Astrocyte (in vitro differentiated cells and primary cell): ENCODE results near the gene PITPNM3. TPM values are rescaled to one million over a fixed set of nuclear protein-coding genes. Genes with fewer than 3 reads are reported as not detected.

Experiments used
- DNase-seq: peaks from one replicate; pipeline ENCODE4 v3.0.0-alpha.2; 2010; ENCODE audit warnings: low read depth
- FAIRE-seq: peaks from 2 replicates; lab custom pipeline; 2011; peaks lifted over from hg19 to GRCh38; lab: Jason Lieb, UNC
- H2AFZ ChIP-seq: 2 replicates; pipeline ENCODE4 v1.6.0; 2012; ENCODE audit warnings: low read depth, low read length, inconsistent platforms
- H3K27ac ChIP-seq: 2 replicates; pipeline ENCODE4 v1.5.1; 2011; ENCODE audit warnings: low read depth, low read length, inconsistent platforms
- H3K27me3 ChIP-seq: 2 replicates; pipeline ENCODE4 v1.6.0; 2011; ENCODE audit warnings: low read length, inconsistent platforms; ENCODE audit not compliant: insufficient read depth
- H3K36me3 ChIP-seq: 2 replicates; pipeline ENCODE4 v1.5.1; 2011; ENCODE audit warnings: low read length, inconsistent platforms; ENCODE audit not compliant: insufficient read depth
- H3K4me1 ChIP-seq: 2 replicates; pipeline ENCODE4 v1.5.1; 2011; ENCODE audit warnings: low read length, inconsistent platforms; ENCODE audit not compliant: insufficient read depth
- H3K4me2 ChIP-seq: 2 replicates; pipeline ENCODE4 v1.6.0; 2012; ENCODE audit warnings: low read length, inconsistent platforms
- H3K4me3 ChIP-seq: 2 replicates; pipeline ENCODE4 v1.5.1; 2011; ENCODE audit warnings: low read depth, mild to moderate bottlenecking, low read length, inconsistent platforms; ENCODE audit not compliant: insufficient read depth
- H3K79me2 ChIP-seq: 2 replicates; pipeline ENCODE4 v1.6.0; 2012; ENCODE audit warnings: mild to moderate bottlenecking, low read length, inconsistent platforms; ENCODE audit not compliant: insufficient read depth
- H3K9ac ChIP-seq: 2 replicates; pipeline ENCODE4 v1.6.0; 2012; ENCODE audit warnings: mild to moderate bottlenecking, low read length, inconsistent platforms
- H3K9me3 ChIP-seq: 2 replicates; pipeline ENCODE4 v1.5.1; 2012; ENCODE audit warnings: low read depth, mild to moderate bottlenecking, low read length, inconsistent platforms; ENCODE audit not compliant: insufficient read depth
- H4K20me1 ChIP-seq: 2 replicates; pipeline ENCODE4 v1.6.0; 2012; ENCODE audit warnings: low read length, inconsistent platforms; ENCODE audit not compliant: insufficient read depth
- H3K27ac Mint-ChIP-seq: one replicate; pipeline ENCODE4 v1.8.0; 2021; ENCODE audit warnings: mild to moderate bottlenecking, mixed read lengths; ENCODE audit not compliant: unreplicated experiment
- H3K27me3 Mint-ChIP-seq: one replicate; pipeline ENCODE4 v1.8.0; 2021; ENCODE audit warnings: low read depth, mixed read lengths; ENCODE audit not compliant: unreplicated experiment
- H3K36me3 Mint-ChIP-seq: one replicate; pipeline ENCODE4 v1.8.0; 2021; ENCODE audit warnings: low read depth, mixed read lengths; ENCODE audit not compliant: unreplicated experiment
- H3K4me1 Mint-ChIP-seq: one replicate; pipeline ENCODE4 v1.8.0; 2021; ENCODE audit warnings: low read depth, mixed read lengths; ENCODE audit not compliant: unreplicated experiment
- H3K4me3 Mint-ChIP-seq: one replicate; pipeline ENCODE4 v1.8.0; 2021; ENCODE audit warnings: mild to moderate bottlenecking, moderate library complexity, mixed read lengths; ENCODE audit not compliant: unreplicated experiment
- H3K9me3 Mint-ChIP-seq: one replicate; pipeline ENCODE4 v1.8.0; 2021; ENCODE audit warnings: mild to moderate bottlenecking, mixed read lengths; ENCODE audit not compliant: unreplicated experiment
- CTCF ChIP-seq: IDR thresholded peaks from 2 replicates; pipeline ENCODE4 v1.5.1; 2011; ENCODE audit warnings: low read depth, mild to moderate bottlenecking, inconsistent platforms, low read length, moderate library complexity; ENCODE audit not compliant: insufficient read depth
- EZH2 ChIP-seq: IDR thresholded peaks from 2 replicates; pipeline ENCODE4 v1.6.1; 2012; ENCODE audit warnings: mild to moderate bottlenecking, low read length, inconsistent platforms; ENCODE audit not compliant: insufficient read depth
- total RNA-seq: library from RNA; stranded (reverse); gene quantifications from 2 replicates; pipeline ENCODE4 v1.2.1, GENCODE V29; 2021

PITPNM3 gene
- total RNA-seq, 1 donor from 2014 or later = 1.3 TPM

- FAIRE-seq = no peak
- Histone ChIP-seq H3K36me3 (no peaks in the 10 kb centered on the region), H2AFZ (no peak overlapping the region), H3K4me3 (no peak overlapping the region), H3K79me2 (no peaks in the 10 kb centered on the region), H4K20me1 (no peaks in the 10 kb centered on the region), H3K9me3 (no peaks in the 10 kb centered on the region), H3K9ac (no peak overlapping the region), H3K4me2 (no peak overlapping the region), H3K27ac (no peak overlapping the region), H3K4me1 (no peaks in the 10 kb centered on the region), H3K27me3 (peaks cover 8% of the 10 kb centered on the region)
- TF ChIP-seq EZH2 = no peak
- no peak for TF ChIP-seq CTCF
- DNase-seq = no peak
- H3K36me3 Mint-ChIP-seq = no peaks in the 10 kb centered on the region
- H3K4me3 Mint-ChIP-seq = no peak overlapping the region
- H3K9me3 Mint-ChIP-seq = peaks cover 3% of the 10 kb centered on the region
- peaks cover 38% of the 10 kb centered on the region for H3K27me3 Mint-ChIP-seq
- H3K27ac Mint-ChIP-seq = no peak overlapping the region
- H3K4me1 Mint-ChIP-seq = peaks cover 7% of the 10 kb centered on the region
These were observed 118.9 kb downstream of the PITPNM3 start for GRCh38 chr17:6437466-6437865.

- H3K4me1 ChIP-seq = no peaks in the 10 kb centered on the region
- DNase-seq = peak; percentile 10
- H3K36me3 Mint-ChIP-seq = no peaks in the 10 kb centered on the region
These were observed 120.4 kb downstream of the PITPNM3 start for GRCh38 chr17:6435968-6436367.

More at GRCh38 chr17:6435968-6436367, 120.4 kb downstream of the PITPNM3 start:
- no peak overlapping the region for H3K9ac ChIP-seq
- H3K36me3 ChIP-seq = no peaks in the 10 kb centered on the region
- no peak overlapping the region for H3K27ac ChIP-seq
- Mint-ChIP-seq H3K4me3 (no peak overlapping the region), H3K27ac (no peak overlapping the region), H3K9me3 (peaks cover 4% of the 10 kb centered on the region), H3K4me1 (peaks cover 2% of the 10 kb centered on the region), H3K27me3 (peaks cover 41% of the 10 kb centered on the region)
- H3K27me3 ChIP-seq = peaks cover 8% of the 10 kb centered on the region
- H2AFZ ChIP-seq = no peak overlapping the region
- no peak overlapping the region for H3K4me2 ChIP-seq
- H3K9me3 ChIP-seq = no peaks in the 10 kb centered on the region
- TF ChIP-seq CTCF = peak; percentile 75
- TF ChIP-seq EZH2 = no peak
- H4K20me1 ChIP-seq = no peaks in the 10 kb centered on the region
- H3K79me2 ChIP-seq = no peaks in the 10 kb centered on the region
- H3K4me3 ChIP-seq = no peak overlapping the region
- FAIRE-seq = peak; percentile 77
